ENCODE results near the gene BEND3.
A peak's percentile ranks its signal among the peaks of the same experiment; 100 is the strongest.

BEND3 gene

GRCh38 chr6:107080036-107080435 is 35.3 kb downstream of the BEND3 start:
- DNase-seq: no peak

GRCh38 chr6:107079429-107079828 is 35.9 kb downstream of the BEND3 start:
- DNase-seq: no peak

- no peak for DNase-seq
These were observed 37.6 kb downstream of the BEND3 start for GRCh38 chr6:107077710-107078109.

GRCh38 chr6:107075951-107076381 is 39.3 kb downstream of the BEND3 start:
- DNase-seq: peak; percentile 8

GRCh38 chr6:107070686-107071085 is 44.6 kb downstream of the BEND3 start:
- DNase-seq: no peak

- no peak for DNase-seq
These were observed 45.4 kb downstream of the BEND3 start for GRCh38 chr6:107069631-107070548.

GRCh38 chr6:107068691-107069630 is 46.4 kb downstream of the BEND3 start:
- DNase-seq: no peak

- DNase-seq: no peak
These were observed 48.3 kb downstream of the BEND3 start for GRCh38 chr6:107066697-107067659.

- DNase-seq: no peak
These were observed 50.7 kb downstream of the BEND3 start for GRCh38 chr6:107064579-107065065.

GRCh38 chr6:107062691-107063090 is 52.6 kb downstream of the BEND3 start:
- no peak for DNase-seq

GRCh38 chr6:107061125-107062020 is 53.9 kb downstream of the BEND3 start:
- no peak for DNase-seq

GRCh38 chr6:107060704-107061103 is 54.6 kb downstream of the BEND3 start:
- no peak for DNase-seq

- DNase-seq: no peak
These were observed 55.7 kb downstream of the BEND3 start for GRCh38 chr6:107059606-107060005.

- no peak for DNase-seq
These were observed 57.6 kb downstream of the BEND3 start for GRCh38 chr6:107057679-107058078.

GRCh38 chr6:107056796-107057195 is 58.5 kb downstream of the BEND3 start:
- no peak for DNase-seq

GRCh38 chr6:107047807-107048206 is 67.5 kb downstream of the BEND3 start:
- DNase-seq: no peak

GRCh38 chr6:107045826-107046675 is 69.3 kb downstream of the BEND3 start:
- DNase-seq: no peak

GRCh38 chr6:107033126-107033525 is 82.2 kb downstream of the BEND3 start:
- no peak for DNase-seq

GRCh38 chr6:107032051-107032450 is 83.3 kb downstream of the BEND3 start:
- no peak for DNase-seq

GRCh38 chr6:107030151-107030550 is 85.2 kb downstream of the BEND3 start:
- DNase-seq: no peak

All from NCI-H1694 treated with DMSO at 0.1 percent for 48 hours (cell line).